ENCODE results near the gene ZNF423.

Gene ZNF423

DNA sequence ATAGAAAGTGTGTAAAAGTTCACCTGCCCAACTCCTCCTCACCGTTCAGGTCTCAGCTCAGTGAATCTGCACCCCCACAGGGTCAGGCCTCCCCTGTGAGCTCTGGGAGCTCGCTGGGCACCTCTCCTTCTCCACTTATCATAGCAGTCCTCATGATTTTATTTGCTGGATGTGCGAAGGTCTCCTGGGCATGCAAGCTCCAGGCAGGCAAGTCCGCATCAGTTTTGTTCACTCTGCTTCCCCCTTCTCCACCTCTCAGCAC lies 112.8 kb downstream of the ZNF423 start:
- POLR2A ChIA-PET = no interaction called here
- TF ChIP-seq ARNT (IDR thresholded peaks at IDR 0.05) (no peak), FOXA1 (IDR thresholded peaks at IDR 0.05) (no peak), HDGF (IDR thresholded peaks at IDR 0.05; ENCODE audit: borderline replicate concordance) (no peak), LEF1 (IDR thresholded peaks at IDR 0.05; ENCODE audit: borderline replicate concordance) (no peak), BHLHE40 (IDR thresholded peaks at IDR 0.05; ENCODE audit: borderline replicate concordance) (no peak), FOXM1 (IDR thresholded peaks at IDR 0.05; ENCODE audit: borderline replicate concordance) (no peak), TARDBP (IDR thresholded peaks at IDR 0.05) (no peak)
- TF ChIP-seq, protein P1, sequence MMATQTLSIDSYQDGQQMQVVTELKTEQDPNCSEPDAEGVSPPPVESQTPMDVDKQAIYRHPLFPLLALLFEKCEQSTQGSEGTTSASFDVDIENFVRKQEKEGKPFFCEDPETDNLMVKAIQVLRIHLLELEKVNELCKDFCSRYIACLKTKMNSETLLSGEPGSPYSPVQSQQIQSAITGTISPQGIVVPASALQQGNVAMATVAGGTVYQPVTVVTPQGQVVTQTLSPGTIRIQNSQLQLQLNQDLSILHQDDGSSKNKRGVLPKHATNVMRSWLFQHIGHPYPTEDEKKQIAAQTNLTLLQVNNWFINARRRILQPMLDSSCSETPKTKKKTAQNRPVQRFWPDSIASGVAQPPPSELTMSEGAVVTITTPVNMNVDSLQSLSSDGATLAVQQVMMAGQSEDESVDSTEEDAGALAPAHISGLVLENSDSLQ (IDR thresholded peaks at IDR 0.05) = no peak
- CTCF ChIA-PET = no interaction called here
- no peak for DNase-seq (ENCODE audit: extremely low spot score)

DNA sequence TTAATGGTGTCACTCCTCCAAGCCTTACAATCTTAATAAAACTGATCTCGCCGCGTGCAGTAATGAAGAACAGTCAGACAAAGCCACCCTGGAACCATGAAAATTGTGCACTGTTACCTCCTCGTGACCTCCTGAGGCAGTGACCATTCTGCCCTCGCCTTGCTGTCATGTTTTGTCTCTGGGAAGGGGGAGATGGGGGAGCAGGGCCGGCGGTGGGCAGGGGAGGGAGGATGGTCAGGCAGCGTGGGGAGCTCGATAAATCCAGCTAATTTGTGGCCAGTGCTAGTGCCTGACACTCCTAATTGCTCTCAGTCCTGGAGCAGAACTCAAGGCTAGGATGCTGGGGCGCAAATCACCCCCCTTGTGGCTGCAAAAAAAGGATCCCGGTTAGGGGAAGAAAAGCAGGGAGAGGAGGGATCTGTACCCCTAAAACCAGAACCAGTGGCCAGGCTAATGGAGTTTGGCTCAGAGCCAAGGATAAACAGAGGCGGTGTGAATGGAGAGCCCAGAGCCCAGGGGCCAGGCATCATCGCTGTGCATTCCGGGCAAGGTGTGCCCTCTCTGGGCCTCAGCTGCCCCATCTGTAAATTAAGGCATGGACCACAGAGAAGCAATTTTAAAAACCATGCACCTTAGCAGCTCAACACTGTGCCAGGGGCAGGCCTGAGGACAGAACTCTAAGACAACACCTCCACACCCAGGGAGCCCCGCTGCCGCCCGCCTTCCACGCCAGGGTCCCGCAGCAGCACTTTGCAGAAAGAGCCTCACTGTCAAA lies 113.3 kb downstream of the ZNF423 start:
- POLR2A ChIA-PET = no interaction called here

DNA sequence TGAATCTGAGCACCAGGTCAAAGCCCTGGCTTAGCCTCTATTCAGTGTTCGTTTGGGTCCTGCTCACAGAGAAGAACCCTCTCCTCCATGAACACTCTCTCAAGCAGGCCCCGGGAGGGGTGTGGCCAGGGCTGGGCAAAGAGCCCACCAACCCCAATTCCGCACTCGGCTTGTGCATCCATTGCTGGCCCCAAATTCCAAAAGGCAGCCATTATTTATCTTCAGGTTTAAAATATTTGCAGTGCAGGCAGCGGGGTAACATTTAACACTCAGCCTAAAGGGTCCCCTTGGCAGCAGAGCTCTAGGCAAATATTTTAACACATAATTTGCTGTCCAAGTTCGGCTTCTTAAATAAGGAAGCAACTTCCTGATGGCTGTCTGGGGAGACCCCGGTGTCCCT lies 115.7 kb downstream of the ZNF423 start:
- DNase-seq (ENCODE audit: extremely low spot score) = no peak
- ChIA-PET POLR2A (no interaction called here), CTCF (interaction anchor here (0.6 to 1.4 kb wide), 2 partner anchors 11 to 16 kb away, joined by 4 to 8 read pairs; no protein-coding TSS in a partner anchor)
- no peak for TF ChIP-seq BHLHE40 (IDR thresholded peaks at IDR 0.05; ENCODE audit: borderline replicate concordance)
- TF ChIP-seq L3MBTL2 (conservative IDR thresholded peaks at IDR 0.05) = no peak
- TF ChIP-seq FOXA1 (IDR thresholded peaks at IDR 0.05) = no peak
- TF ChIP-seq, protein P1 (IDR thresholded peaks at IDR 0.05) = no peak
- TF ChIP-seq ZNF384 (IDR thresholded peaks at IDR 0.05) = no peak
- TF ChIP-seq FOXM1 (IDR thresholded peaks at IDR 0.05; ENCODE audit: borderline replicate concordance) = no peak
- TF ChIP-seq CTBP1 (IDR thresholded peaks at IDR 0.05; ENCODE audit: borderline replicate concordance) = no peak
- no peak for TF ChIP-seq SUZ12 (IDR thresholded peaks at IDR 0.05)
- TF ChIP-seq HDGF (IDR thresholded peaks at IDR 0.05; ENCODE audit: borderline replicate concordance) = no peak

More for the DNA sequence above, 113.3 kb downstream of the ZNF423 start:
- DNase-seq (ENCODE audit: extremely low spot score) = no peak
- CTCF ChIA-PET = no interaction called here
- TF ChIP-seq FOXM1 (IDR thresholded peaks at IDR 0.05; ENCODE audit: borderline replicate concordance) (no peak), BHLHE40 (IDR thresholded peaks at IDR 0.05; ENCODE audit: borderline replicate concordance) (no peak), LEF1 (IDR thresholded peaks at IDR 0.05; ENCODE audit: borderline replicate concordance) (no peak), HDGF (IDR thresholded peaks at IDR 0.05; ENCODE audit: borderline replicate concordance) (no peak), ARNT (IDR thresholded peaks at IDR 0.05) (no peak), TARDBP (IDR thresholded peaks at IDR 0.05) (no peak), CTBP1 (IDR thresholded peaks at IDR 0.05; ENCODE audit: borderline replicate concordance) (no peak), NFRKB (IDR thresholded peaks at IDR 0.05) (no peak), L3MBTL2 (conservative IDR thresholded peaks at IDR 0.05) (no peak), SUZ12 (IDR thresholded peaks at IDR 0.05) (no peak), FOXK2 (IDR thresholded peaks at IDR 0.05) (no peak), FOXA1 (IDR thresholded peaks at IDR 0.05) (no peak), ZNF384 (IDR thresholded peaks at IDR 0.05) (no peak), ELF4 (IDR thresholded peaks at IDR 0.05) (no peak)

DNA sequence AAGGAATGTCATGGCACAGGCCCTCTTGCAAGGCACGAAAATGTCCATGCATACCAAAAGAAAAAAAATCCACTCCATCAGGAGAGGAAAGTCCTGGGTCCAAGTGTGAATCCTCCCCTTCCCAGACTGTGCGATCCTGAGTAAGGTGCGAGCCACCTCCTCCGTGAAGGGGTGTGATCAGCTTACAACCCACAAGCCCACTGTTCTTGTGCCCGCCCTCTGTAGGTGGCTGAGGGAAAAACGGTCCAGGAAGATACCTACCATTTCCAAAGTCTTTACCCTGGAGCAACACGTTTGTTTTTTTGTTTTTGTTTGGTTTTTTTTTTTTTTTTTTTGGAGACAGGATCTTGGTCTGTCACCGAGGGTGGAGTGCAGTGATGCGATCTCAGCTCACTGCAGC lies 116.5 kb downstream of the ZNF423 start:
- TF ChIP-seq ELF4 (IDR thresholded peaks at IDR 0.05) (no peak), TARDBP (IDR thresholded peaks at IDR 0.05) (no peak), CTBP1 (IDR thresholded peaks at IDR 0.05; ENCODE audit: borderline replicate concordance) (no peak), SUZ12 (IDR thresholded peaks at IDR 0.05) (no peak), L3MBTL2 (conservative IDR thresholded peaks at IDR 0.05) (no peak), SP1 (IDR thresholded peaks at IDR 0.05) (no peak), LEF1 (IDR thresholded peaks at IDR 0.05; ENCODE audit: borderline replicate concordance) (no peak), HDGF (IDR thresholded peaks at IDR 0.05; ENCODE audit: borderline replicate concordance) (no peak), ZNF384 (IDR thresholded peaks at IDR 0.05) (no peak), FOXK2 (IDR thresholded peaks at IDR 0.05) (no peak), BHLHE40 (IDR thresholded peaks at IDR 0.05; ENCODE audit: borderline replicate concordance) (no peak), FOXM1 (IDR thresholded peaks at IDR 0.05; ENCODE audit: borderline replicate concordance) (no peak), FOXA1 (IDR thresholded peaks at IDR 0.05) (no peak), NFRKB (IDR thresholded peaks at IDR 0.05) (no peak), ARNT (IDR thresholded peaks at IDR 0.05) (no peak)
- TF ChIP-seq, protein P1 (IDR thresholded peaks at IDR 0.05) = no peak
- POLR2A ChIA-PET = no interaction called here
- DNase-seq (ENCODE audit: extremely low spot score) = peak; percentile 59
- CTCF ChIA-PET = interaction anchor here (0.6 to 1.4 kb wide), 8 partner anchors 12 to 481 kb away, joined by 3 to 8 read pairs (median 4); no protein-coding TSS in a partner anchor

DNA sequence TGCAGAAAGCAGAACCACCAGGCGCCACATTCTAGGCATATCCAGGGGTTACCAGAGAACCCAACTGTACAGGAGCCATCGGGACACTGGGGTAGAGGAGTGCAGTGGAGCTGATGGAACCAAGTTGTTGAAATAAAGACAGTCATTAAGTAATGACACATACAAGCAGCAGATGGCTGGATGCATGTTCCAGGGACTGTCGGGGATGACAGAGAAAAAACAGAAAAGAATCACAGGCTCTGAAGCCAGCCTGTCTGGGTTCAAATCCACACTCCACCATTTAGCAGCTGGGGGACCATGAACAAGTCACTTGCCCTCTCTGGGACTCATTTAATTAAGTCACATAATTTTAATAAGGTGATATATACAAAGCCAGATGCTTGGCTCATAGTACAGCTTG lies 117.1 kb downstream of the ZNF423 start:
- ChIA-PET POLR2A (no interaction called here), CTCF (interaction anchor here (0.6 to 1.4 kb wide), 6 partner anchors 13 to 267 kb away, joined by 3 to 5 read pairs (median 3); no protein-coding TSS in a partner anchor)
- TF ChIP-seq, protein P1 (IDR thresholded peaks at IDR 0.05) = no peak
- no peak for TF ChIP-seq ZNF384 (IDR thresholded peaks at IDR 0.05)
- TF ChIP-seq LEF1 (IDR thresholded peaks at IDR 0.05; ENCODE audit: borderline replicate concordance) = no peak
- no peak for TF ChIP-seq L3MBTL2 (conservative IDR thresholded peaks at IDR 0.05)
- TF ChIP-seq SP1 (IDR thresholded peaks at IDR 0.05) = no peak
- TF ChIP-seq TARDBP (IDR thresholded peaks at IDR 0.05) = no peak
- no peak for TF ChIP-seq FOXK2 (IDR thresholded peaks at IDR 0.05)
- no peak for TF ChIP-seq ARNT (IDR thresholded peaks at IDR 0.05)
- no peak for TF ChIP-seq ELF4 (IDR thresholded peaks at IDR 0.05)
- TF ChIP-seq BHLHE40 (IDR thresholded peaks at IDR 0.05; ENCODE audit: borderline replicate concordance) = no peak
- TF ChIP-seq HDGF (IDR thresholded peaks at IDR 0.05; ENCODE audit: borderline replicate concordance) = no peak
- TF ChIP-seq FOXA1 (IDR thresholded peaks at IDR 0.05) = no peak
- TF ChIP-seq NFRKB (IDR thresholded peaks at IDR 0.05) = no peak
- TF ChIP-seq SUZ12 (IDR thresholded peaks at IDR 0.05) = no peak
- no peak for TF ChIP-seq CTBP1 (IDR thresholded peaks at IDR 0.05; ENCODE audit: borderline replicate concordance)
- TF ChIP-seq FOXM1 (IDR thresholded peaks at IDR 0.05; ENCODE audit: borderline replicate concordance) = no peak
- DNase-seq (ENCODE audit: extremely low spot score) = no peak
